DND-41 (cell line): ENCODE data around the gene WAS.
"Not testable (repeated sequence)": the region's sequence is repeated elsewhere in the genome, so short reads cannot be mapped to it uniquely, and the experiment has no call there.

Source experiments
- ATAC-seq: fragments of 200-7000 bp; cut with Tn5 transposase; 3 replicates; pipeline ENCODE4 v1.9.1; 2021; ENCODE audit warnings: low read depth; ENCODE audit not compliant: insufficient read depth
- DNase-seq: peaks from one replicate; pipeline ENCODE4 v3.0.0-alpha.2; 2020
- H2AFZ ChIP-seq: 2 replicates; pipeline ENCODE4 v1.6.0; 2012; ENCODE audit warnings: low read depth, low read length
- H3K27ac ChIP-seq: 2 replicates; pipeline ENCODE4 v1.5.1; 2012; ENCODE audit warnings: low read length, inconsistent platforms
- H3K27me3 ChIP-seq: fragments of 200-600 bp; sonication (generic); 2 replicates; pipeline ENCODE4 v1.6.0; 2012; ENCODE audit warnings: low read length, mild to moderate bottlenecking, inconsistent platforms; ENCODE audit not compliant: insufficient read depth, poor library complexity
- H3K36me3 ChIP-seq: 2 replicates; pipeline ENCODE4 v1.5.1; 2012; ENCODE audit warnings: low read length, inconsistent platforms; ENCODE audit not compliant: insufficient read depth
- H3K4me1 ChIP-seq: 2 replicates; pipeline ENCODE4 v1.5.1; 2012; ENCODE audit warnings: mild to moderate bottlenecking, low read length; ENCODE audit not compliant: insufficient read depth
- H3K4me2 ChIP-seq: 2 replicates; pipeline ENCODE4 v1.6.0; 2012; ENCODE audit warnings: mild to moderate bottlenecking, moderate library complexity, low read length, inconsistent platforms; ENCODE audit not compliant: insufficient read depth
- H3K4me3 ChIP-seq, 2 experiments: fragments of 200-600 bp in 1 of 2; shearing (Covaris generic) in 1 of 2; 2 replicates each; pipeline ENCODE4 v1.5.1; 2012 to 2016; ENCODE audit warnings: inconsistent platforms in 2 of 2, low read length in 2 of 2, mild to moderate bottlenecking in 2 of 2, low read depth in 1 of 2, moderate library complexity in 1 of 2
- H3K79me2 ChIP-seq: 2 replicates; pipeline ENCODE4 v1.6.0; 2012; ENCODE audit warnings: low read length, inconsistent platforms; ENCODE audit not compliant: insufficient read depth
- H3K9ac ChIP-seq: 2 replicates; pipeline ENCODE4 v1.6.0; 2012; ENCODE audit warnings: low read depth, mild to moderate bottlenecking, inconsistent platforms, low read length, moderate library complexity
- H3K9me3 ChIP-seq: 2 replicates; pipeline ENCODE4 v1.5.1; 2012; ENCODE audit warnings: low read length, moderate library complexity, mild to moderate bottlenecking, inconsistent platforms; ENCODE audit not compliant: insufficient read depth, severe bottlenecking
- H4K20me1 ChIP-seq: 2 replicates; pipeline ENCODE4 v1.6.0; 2012; ENCODE audit warnings: low read length; ENCODE audit not compliant: insufficient read depth
- EZH2 ChIP-seq: IDR thresholded peaks from 3 replicates; pipeline ENCODE4 v1.6.1; 2012; ENCODE audit warnings: borderline replicate concordance, low read depth, mild to moderate bottlenecking, moderate library complexity, low read length, inconsistent platforms; ENCODE audit not compliant: severe bottlenecking
- TF ChIP-seq, protein P1 (sequence below): IDR thresholded peaks from 2 replicates; pipeline ENCODE4 v1.5.1; 2012; ENCODE audit warnings: borderline replicate concordance, low read length, moderate library complexity, mild to moderate bottlenecking; ENCODE audit not compliant: poor library complexity, severe bottlenecking; ENCODE audit errors: extremely low read depth

The WAS gene

DNA sequence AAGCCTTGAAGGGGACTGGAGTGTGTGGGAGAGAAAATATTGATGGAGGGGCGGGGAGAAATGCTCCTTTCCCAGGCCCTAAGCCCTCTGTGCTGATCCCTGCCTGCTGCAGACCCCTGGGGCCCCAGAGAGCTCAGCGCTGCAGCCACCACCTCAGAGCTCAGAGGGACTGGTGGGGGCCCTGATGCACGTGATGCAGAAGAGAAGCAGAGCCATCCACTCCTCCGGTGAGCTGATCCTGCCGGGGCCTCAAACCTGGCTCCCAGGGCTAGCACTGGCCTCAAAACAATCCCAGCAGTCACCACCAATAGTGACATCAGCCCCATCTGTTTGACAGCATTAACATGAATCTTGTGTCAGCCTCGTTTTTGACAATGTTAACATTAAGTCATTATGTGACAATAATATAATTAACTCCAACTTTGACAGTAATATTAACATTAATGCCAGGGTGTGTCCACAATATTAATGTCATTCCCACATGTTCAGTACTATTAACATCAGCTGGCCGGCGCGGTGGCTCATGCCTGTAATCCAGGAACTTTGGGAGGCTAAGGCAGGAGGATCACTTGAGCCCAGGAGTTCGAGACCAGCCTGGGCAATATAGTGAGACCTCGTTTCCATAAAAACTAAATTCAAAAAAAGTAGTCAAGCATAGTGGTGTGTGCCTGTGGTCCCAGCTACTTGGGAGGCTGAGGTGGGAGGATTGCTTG is 5.8 kb downstream of the WAS start:
- H4K20me1 ChIP-seq: no peaks in the 10 kb centered on the region
- H2AFZ ChIP-seq: no peak overlapping the region
- H3K4me3 ChIP-seq: no peak overlapping the region
- no peak overlapping the region for H3K27ac ChIP-seq
- H3K4me1 ChIP-seq: peaks cover 19% of the 10 kb centered on the region
- H3K9me3 ChIP-seq: no peaks in the 10 kb centered on the region
- no peak overlapping the region for H3K9ac ChIP-seq
- H3K79me2 ChIP-seq: peaks cover 16% of the 10 kb centered on the region
- ATAC-seq: no peak
- DNase-seq: no peak
- no peak for TF ChIP-seq EZH2
- TF ChIP-seq, protein P1, sequence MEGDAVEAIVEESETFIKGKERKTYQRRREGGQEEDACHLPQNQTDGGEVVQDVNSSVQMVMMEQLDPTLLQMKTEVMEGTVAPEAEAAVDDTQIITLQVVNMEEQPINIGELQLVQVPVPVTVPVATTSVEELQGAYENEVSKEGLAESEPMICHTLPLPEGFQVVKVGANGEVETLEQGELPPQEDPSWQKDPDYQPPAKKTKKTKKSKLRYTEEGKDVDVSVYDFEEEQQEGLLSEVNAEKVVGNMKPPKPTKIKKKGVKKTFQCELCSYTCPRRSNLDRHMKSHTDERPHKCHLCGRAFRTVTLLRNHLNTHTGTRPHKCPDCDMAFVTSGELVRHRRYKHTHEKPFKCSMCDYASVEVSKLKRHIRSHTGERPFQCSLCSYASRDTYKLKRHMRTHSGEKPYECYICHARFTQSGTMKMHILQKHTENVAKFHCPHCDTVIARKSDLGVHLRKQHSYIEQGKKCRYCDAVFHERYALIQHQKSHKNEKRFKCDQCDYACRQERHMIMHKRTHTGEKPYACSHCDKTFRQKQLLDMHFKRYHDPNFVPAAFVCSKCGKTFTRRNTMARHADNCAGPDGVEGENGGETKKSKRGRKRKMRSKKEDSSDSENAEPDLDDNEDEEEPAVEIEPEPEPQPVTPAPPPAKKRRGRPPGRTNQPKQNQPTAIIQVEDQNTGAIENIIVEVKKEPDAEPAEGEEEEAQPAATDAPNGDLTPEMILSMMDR: no peak
- H3K4me2 ChIP-seq: no peak overlapping the region
- no peaks in the 10 kb centered on the region for H3K27me3 ChIP-seq
- H3K36me3 ChIP-seq: peaks cover 43% of the 10 kb centered on the region

DNA sequence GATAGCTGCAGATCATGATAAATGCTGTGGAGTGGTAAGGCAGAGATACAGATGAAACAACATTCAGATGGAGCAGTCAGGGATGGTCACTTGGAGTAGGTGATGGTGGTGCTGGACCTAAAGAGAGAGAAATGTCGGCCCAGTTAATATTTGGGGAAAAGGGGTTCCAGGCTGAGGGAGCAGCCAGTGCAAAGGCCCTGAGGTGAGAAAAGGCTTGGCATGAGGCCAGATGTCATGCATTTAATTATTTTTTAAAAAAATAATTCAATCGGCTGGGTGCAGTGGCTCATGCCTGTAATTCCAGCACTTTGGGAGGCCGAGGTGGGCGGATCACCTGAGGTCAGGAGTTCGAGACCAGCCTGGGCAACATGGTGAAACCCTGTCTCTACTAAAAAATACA is 8.1 kb downstream of the WAS start:
- H3K27ac ChIP-seq, H2AFZ ChIP-seq, H3K4me2 ChIP-seq, H3K9me3 ChIP-seq, H4K20me1 ChIP-seq, H3K79me2 ChIP-seq, H3K27me3 ChIP-seq, H3K4me1 ChIP-seq, ATAC-seq, H3K4me3 ChIP-seq, DNase-seq, H3K9ac ChIP-seq: not testable (repeated sequence)
- H3K36me3 ChIP-seq: peaks cover 26% of the 10 kb centered on the region

DNA sequence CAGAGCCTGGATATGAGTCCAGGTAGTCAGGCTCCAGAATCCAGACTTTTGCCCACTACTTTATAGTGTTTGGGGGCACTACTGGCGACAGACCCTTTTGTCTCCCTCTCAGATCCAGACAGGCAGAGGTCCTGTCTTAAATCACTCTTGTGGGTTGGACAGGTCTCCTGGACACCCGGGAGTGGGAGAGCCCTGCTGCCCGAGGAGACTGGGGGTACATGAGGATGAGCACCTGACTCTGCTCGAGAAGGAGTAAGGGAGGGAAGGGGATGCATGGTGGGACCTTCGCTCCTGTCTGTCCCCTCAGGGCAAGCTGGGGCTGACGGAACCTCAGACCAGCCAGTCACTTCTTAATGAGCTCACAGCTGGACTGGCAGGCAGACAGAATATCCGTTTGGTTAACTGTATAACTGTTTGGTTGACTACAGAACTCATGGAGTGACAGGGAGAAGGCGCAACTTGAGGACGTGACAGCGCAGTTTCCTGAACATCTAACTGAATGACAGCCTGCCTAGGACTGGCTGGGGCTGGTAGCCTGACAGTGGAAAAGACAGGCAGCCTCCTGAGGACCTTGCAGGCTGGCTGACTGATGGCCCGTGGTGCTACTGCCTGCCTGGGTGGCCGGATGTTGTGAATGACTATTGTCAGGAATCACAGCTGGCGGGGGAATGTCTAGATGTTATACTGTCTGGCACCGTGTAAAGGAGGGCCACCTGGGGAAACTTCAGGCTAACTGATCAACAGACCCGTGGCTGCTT is 11.4 kb downstream of the WAS start:
- H3K9me3 ChIP-seq: no peaks in the 10 kb centered on the region
- no peak for ATAC-seq

More for the DNA sequence above, 11.4 kb downstream of the WAS start:
- H3K9ac ChIP-seq: peak overlapping the region; percentile 81
- H3K4me2 ChIP-seq: peak overlapping the region; percentile 94; the same call in 1 of the 2 replicates
- H3K4me3 ChIP-seq: no peak overlapping the region
- H3K36me3 ChIP-seq: peaks cover 18% of the 10 kb centered on the region
- no peak for TF ChIP-seq EZH2
- TF ChIP-seq, protein P1: no peak
- no peaks in the 10 kb centered on the region for H3K27me3 ChIP-seq
- peaks cover 31% of the 10 kb centered on the region for H3K79me2 ChIP-seq
- DNase-seq: no peak
- H3K27ac ChIP-seq: no peak overlapping the region
- no peak overlapping the region for H2AFZ ChIP-seq
- no peaks in the 10 kb centered on the region; the same call in 1 of the 2 replicates for H4K20me1 ChIP-seq
- peaks cover 32% of the 10 kb centered on the region for H3K4me1 ChIP-seq
